Measurements from ENCODE around the gene CLCF1.

The CLCF1 gene

GRCh38 chr11:67420646-67421429 is 47.4 kb upstream of the CLCF1 start:
- H3F3A ChIP-seq (ENCODE audit: control insufficient read depth, insufficient read depth) = peaks cover 3% of the 10 kb centered on the region; the same call in 1 of the 2 replicates
- peak overlapping the region; percentile 73 for H3K4me2 ChIP-seq (ENCODE audit: low read length)
- H4K20me1 ChIP-seq (ENCODE audit: control insufficient read depth, insufficient read depth, low read depth, low read length) = no peaks in the 10 kb centered on the region
- TF ChIP-seq CTCF (IDR thresholded peaks at IDR 0.05; ENCODE audit: low read depth, low read length, poor library complexity, severe bottlenecking) = no peak
- no peak for TF ChIP-seq EZH2phosphoT487 (IDR thresholded peaks at IDR 0.05; ENCODE audit: borderline replicate concordance, low read length)
- no peak overlapping the region for H3K27ac ChIP-seq (ENCODE audit: low read depth, low read length)
- no peaks in the 10 kb centered on the region for H3K27me3 ChIP-seq (ENCODE audit: control insufficient read depth, low read length)
- peak overlapping the region; percentile 75 for H3K4me3 ChIP-seq (ENCODE audit: low read length)
- H3K36me3 ChIP-seq (ENCODE audit: control insufficient read depth, low read length) = no peaks in the 10 kb centered on the region
- no peaks in the 10 kb centered on the region for H3K9me2 ChIP-seq (replicated peaks; ENCODE audit: control insufficient read depth, low read length)
- H3K9me3 ChIP-seq (ENCODE audit: control insufficient read depth, insufficient read depth, low read length) = no peaks in the 10 kb centered on the region
- H3K79me2 ChIP-seq (ENCODE audit: control insufficient read depth, low read length) = no peaks in the 10 kb centered on the region
- peaks cover 53% of the 10 kb centered on the region for H3K4me1 ChIP-seq (ENCODE audit: control insufficient read depth, low read length)

DNA sequence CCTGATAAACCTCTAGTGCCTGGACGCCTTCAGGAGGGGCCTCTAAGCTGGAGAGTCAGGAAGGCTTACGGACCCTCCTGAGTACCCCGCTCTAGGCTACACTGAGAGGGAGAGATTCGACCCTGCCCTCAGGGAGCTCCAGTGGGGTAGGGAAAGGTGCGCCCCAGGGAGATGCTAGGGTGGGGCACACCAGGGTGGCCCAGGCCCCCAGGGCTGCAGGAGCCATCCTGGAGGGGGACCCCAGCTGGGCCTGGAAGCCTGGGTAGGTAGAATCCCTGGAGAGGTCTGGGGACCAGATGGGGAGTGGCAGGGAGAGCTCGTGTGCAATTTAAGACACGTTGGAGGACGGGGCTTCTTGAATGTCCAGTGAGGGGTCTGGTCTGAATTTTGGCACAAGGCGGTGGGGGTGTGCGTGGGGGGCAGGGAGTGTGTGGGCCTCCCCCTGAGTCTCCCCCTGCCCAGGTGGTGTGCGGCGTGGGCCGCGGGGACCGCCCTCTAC is 46.8 kb upstream of the CLCF1 start:
- Histone ChIP-seq H3K4me1 (ENCODE audit: control insufficient read depth, low read length) (peaks cover 55% of the 10 kb centered on the region), H3K27me3 (ENCODE audit: control insufficient read depth, low read length) (peaks cover 1% of the 10 kb centered on the region), H3K79me2 (ENCODE audit: control insufficient read depth, low read length) (no peaks in the 10 kb centered on the region), H3K36me3 (ENCODE audit: control insufficient read depth, low read length) (no peaks in the 10 kb centered on the region), H3F3A (ENCODE audit: control insufficient read depth, insufficient read depth) (peaks cover 3% of the 10 kb centered on the region; the same call in 1 of the 2 replicates), H3K9me2 (replicated peaks; ENCODE audit: control insufficient read depth, low read length) (no peaks in the 10 kb centered on the region), H3K4me3 (ENCODE audit: low read length) (peak overlapping the region; percentile 75), H3K27ac (ENCODE audit: low read depth, low read length) (no peak overlapping the region), H4K20me1 (ENCODE audit: control insufficient read depth, insufficient read depth, low read depth, low read length) (no peaks in the 10 kb centered on the region), H3K9me3 (ENCODE audit: control insufficient read depth, insufficient read depth, low read length) (no peaks in the 10 kb centered on the region), H3K4me2 (ENCODE audit: low read length) (peak overlapping the region; percentile 73)
- TF ChIP-seq CTCF (IDR thresholded peaks at IDR 0.05; ENCODE audit: low read depth, low read length, poor library complexity, severe bottlenecking) = no peak
- TF ChIP-seq EZH2phosphoT487 (IDR thresholded peaks at IDR 0.05; ENCODE audit: borderline replicate concordance, low read length) = no peak

- H3K4me1 ChIP-seq (ENCODE audit: control insufficient read depth, low read length) = peaks cover 58% of the 10 kb centered on the region
- H3K9me2 ChIP-seq (replicated peaks; ENCODE audit: control insufficient read depth, low read length) = no peaks in the 10 kb centered on the region
- peaks cover 3% of the 10 kb centered on the region; the same call in 1 of the 2 replicates for H3F3A ChIP-seq (ENCODE audit: control insufficient read depth, insufficient read depth)
- peak overlapping the region; percentile 73 for H3K4me2 ChIP-seq (ENCODE audit: low read length)
- peaks cover 6% of the 10 kb centered on the region for H3K27me3 ChIP-seq (ENCODE audit: control insufficient read depth, low read length)
- H4K20me1 ChIP-seq (ENCODE audit: control insufficient read depth, insufficient read depth, low read depth, low read length) = no peaks in the 10 kb centered on the region
- H3K9me3 ChIP-seq (ENCODE audit: control insufficient read depth, insufficient read depth, low read length) = no peaks in the 10 kb centered on the region
- H3K79me2 ChIP-seq (ENCODE audit: control insufficient read depth, low read length) = no peaks in the 10 kb centered on the region
- TF ChIP-seq CTCF (IDR thresholded peaks at IDR 0.05; ENCODE audit: low read depth, low read length, poor library complexity, severe bottlenecking) (no peak), EZH2phosphoT487 (IDR thresholded peaks at IDR 0.05; ENCODE audit: borderline replicate concordance, low read length) (no peak)
- no peaks in the 10 kb centered on the region for H3K36me3 ChIP-seq (ENCODE audit: control insufficient read depth, low read length)
- H3K27ac ChIP-seq (ENCODE audit: low read depth, low read length) = no peak overlapping the region
- peak overlapping the region; percentile 18; the same call in 1 of the 2 replicates for H3K4me3 ChIP-seq (ENCODE audit: low read length)
These were observed 46.1 kb upstream of the CLCF1 start for GRCh38 chr11:67419325-67420049.
